HepG2 (cell line): ENCODE results near the gene TEKTIP1. TPM values are rescaled to one million over a fixed set of nuclear protein-coding genes. Genes with fewer than 3 reads are reported as not detected.

Source experiments
- ATAC-seq: fragments of 200-7000 bp; cut with Tn5 transposase; 3 replicates; pipeline ENCODE4 v1.9.1; 2020; ENCODE audit warnings: mild to moderate bottlenecking, moderate library complexity
- BruUV-seq: library from RNA; stranded (reverse); fragments of 400-500 nt; replicated peaks from 2 replicates; lab custom pipeline; 2021; lab: Mats Ljungman, UMichigan
- CTCF ChIA-PET: fragments of 300-600 bp; formaldehyde crosslinking; extraction: SDS; loops from one replicate; lab custom pipeline; 2021; ENCODE audit warnings: low total read pairs, inconsistent platforms, low intra/inter-chr PET ratio; lab: Yijun Ruan, JAX
- POLR2A ChIA-PET: fragments of 350-600 bp; sonication (Branson Sonifier 250); formaldehyde crosslinking; loops from one replicate; lab custom pipeline; 2020; ENCODE audit warnings: antibody characterized with exemption, inconsistent platforms; lab: Yijun Ruan, JAX
- DNase-seq: peaks from one replicate; pipeline ENCODE4 v3.0.0-alpha.2; 2015; ENCODE audit warnings: low spot score
- FAIRE-seq: peaks from 3 replicates; lab custom pipeline; 2011; peaks lifted over from hg19 to GRCh38; lab: Jason Lieb, UNC
- H2AFZ ChIP-seq: one replicate; pipeline ENCODE4 v1.6.1; 2011; ENCODE audit warnings: low read length, inconsistent platforms
- H3K27ac ChIP-seq: fragments of 300-600 bp; 3 replicates; pipeline ENCODE4 v1.8.0; 2011; ENCODE audit warnings: mixed run types, mild to moderate bottlenecking, mixed read lengths, low read length, inconsistent platforms; ENCODE audit not compliant: insufficient read depth; ENCODE audit errors: extremely low read length
- H3K27me3 ChIP-seq, 2 experiments: fragments of 200-600 bp in 1 of 2; 2 replicates in 1 of 2; 3 replicates in 1 of 2; pipeline versions ENCODE4 v1.6.0 to v1.8.0; 2011; ENCODE audit warnings: low read length in 2 of 2, mild to moderate bottlenecking in 2 of 2, moderate library complexity in 2 of 2, inconsistent platforms in 1 of 2; ENCODE audit not compliant: insufficient read depth in 2 of 2, control insufficient read depth in 1 of 2
- H3K36me3 ChIP-seq, 2 experiments: fragments of 200-600 bp in 1 of 2; replicated peaks in 1 of 2; 2 replicates in 1 of 2; 3 replicates in 1 of 2; pipeline versions ENCODE4 v1.5.1 to v1.8.0; 2011; ENCODE audit warnings: low read length in 2 of 2, inconsistent platforms in 1 of 2; ENCODE audit not compliant: insufficient read depth in 2 of 2, control insufficient read depth in 1 of 2
- H3K4me1 ChIP-seq: 2 replicates; pipeline ENCODE4 v1.5.1; 2012; ENCODE audit warnings: low read length, inconsistent platforms; ENCODE audit not compliant: insufficient read depth
- H3K4me2 ChIP-seq: 2 replicates; pipeline ENCODE4 v1.6.0; 2011; ENCODE audit warnings: low read depth, low read length, inconsistent platforms
- H3K4me3 ChIP-seq, 3 experiments: fragments of 200-600 bp in 1 of 3; sonication (generic), shearing (Covaris generic) in 1 of 3; replicated peaks in 1 of 3; 2 replicates each; pipeline ENCODE4 v1.5.1; 2011 to 2016; ENCODE audit warnings: low read length in 3 of 3, inconsistent platforms in 2 of 3, low read depth in 2 of 3, mild to moderate bottlenecking in 2 of 3, control low read depth in 1 of 3, mixed read lengths in 1 of 3; ENCODE audit not compliant: insufficient read depth in 1 of 3
- H3K79me2 ChIP-seq: one replicate; pipeline ENCODE4 v1.6.1; 2011; ENCODE audit warnings: low read length, inconsistent platforms; ENCODE audit not compliant: insufficient read depth
- H3K9ac ChIP-seq: 2 replicates; pipeline ENCODE4 v1.6.0; 2011; ENCODE audit warnings: mild to moderate bottlenecking, low read depth, low read length, inconsistent platforms; ENCODE audit not compliant: insufficient read depth
- H3K9me3 ChIP-seq: 2 replicates; pipeline ENCODE4 v1.5.1; 2012; ENCODE audit warnings: mild to moderate bottlenecking, low read length
- H4K20me1 ChIP-seq: 2 replicates; pipeline ENCODE4 v1.6.0; 2011; ENCODE audit warnings: inconsistent platforms, mild to moderate bottlenecking, low read length, moderate library complexity; ENCODE audit not compliant: insufficient read depth
- ARID4A ChIP-seq: sonication (generic); formaldehyde crosslinking; IDR thresholded peaks from 2 replicates; pipeline ENCODE4 v1.5.0; 2020; ENCODE audit warnings: mild to moderate bottlenecking, missing genetic modification reagents, borderline replicate concordance
- HDAC1 ChIP-seq: sonication (generic); formaldehyde crosslinking; IDR thresholded peaks from 2 replicates; pipeline ENCODE4 v1.5.1; 2020; ENCODE audit warnings: mild to moderate bottlenecking, missing genetic modification reagents
- THYN1 ChIP-seq: sonication (generic); formaldehyde crosslinking; IDR thresholded peaks from 2 replicates; pipeline ENCODE4 v1.8.1; 2023; ENCODE audit warnings: low read depth, mild to moderate bottlenecking, moderate library complexity, missing genetic modification reagents, borderline replicate concordance
- ZNF766 ChIP-seq: sonication (generic); formaldehyde crosslinking; IDR thresholded peaks from 2 replicates; pipeline ENCODE4 v1.5.0; 2020; ENCODE audit warnings: missing genetic modification reagents, borderline replicate concordance
- WGBS: methylation state at CpG from one replicate; pipeline ENCODE4 v1.1.6; 2017; ENCODE audit warnings: low lambda C conversion rate; 5-methylcytosine and 5-hydroxymethylcytosine counted together
- in situ Hi-C: cut with HindIII; loops from 2 replicates; pipeline ENCODE4 v1.10.0; 2017; ENCODE audit warnings: low pct_unique_long_range_greater_than_20kb; ENCODE audit not compliant: extremely low pct_ligation_motif_present
- intact Hi-C: fragments of 100-400 bp; cut with micrococcal nuclease; formaldehyde crosslinking; loops from one replicate; pipeline ENCODE4 v1.10.0; 2022; ENCODE audit not compliant: unreplicated experiment
- polyA plus RNA-seq, 8 experiments: library from polyadenylated mRNA; depleted of rRNA in 3 of 8; stranded (reverse) in 7 of 8; unstranded in 1 of 8; fragments of >200 nt; fragmentation: Illumina TruSeq in 4 of 8; extraction: Trizol in 4 of 8; gene quantifications; 2 replicates each; pipeline versions ENCODE4 v1.2.1 to v1.2.3, GENCODE V29; 2011 to 2016; ENCODE audit warnings: low read depth in 4 of 8, missing spikeins in 1 of 8, mixed read lengths in 1 of 8; ENCODE audit not compliant: insufficient read depth in 1 of 8
- total RNA-seq, 5 experiments: library from RNA; depleted of rRNA; stranded (reverse); fragments of >200 nt; fragmentation: Illumina TruSeq; extraction: Trizol; gene quantifications; 2 replicates each; pipeline ENCODE4 v1.2.3, GENCODE V29; 2016; ENCODE audit warnings: low read depth in 1 of 5
- TF ChIP-seq, protein P1 (sequence below): sonication (generic); formaldehyde crosslinking; IDR thresholded peaks from 2 replicates; pipeline ENCODE4 v1.9.0; 2022; ENCODE audit warnings: missing genetic modification reagents, mild to moderate bottlenecking, borderline replicate concordance

Gene TEKTIP1
- total and polyA plus RNA-seq, 2 of the 13 experiments (the other 11 are each of a cell fraction or from before 2014, with no cell fraction given) = not detected

DNA sequence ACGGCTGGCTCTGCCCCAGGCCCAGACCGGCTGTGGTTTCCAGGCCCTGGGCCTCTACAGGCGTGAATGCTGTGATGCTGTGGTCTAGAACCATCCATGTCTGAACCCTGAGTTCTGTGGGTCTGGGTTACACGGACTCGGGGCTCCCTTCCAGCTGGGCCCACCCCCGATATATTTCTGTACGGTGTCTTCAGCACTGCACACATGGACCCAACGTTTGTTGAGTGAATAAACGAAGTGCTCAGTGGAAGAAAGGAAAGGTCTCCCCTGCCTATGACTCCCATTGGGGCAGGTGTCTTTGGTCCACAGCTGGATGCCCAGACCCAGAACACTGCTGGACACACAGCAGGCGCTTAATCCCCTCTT is 6.7 kb downstream of the TEKTIP1 start:
- POLR2A ChIA-PET = interaction anchor here (0.9 kb wide), 1 partner anchor 14 kb away, joined by 3 read pairs; no protein-coding TSS in a partner anchor
- DNase-seq (no peak), FAIRE-seq (no peak), ATAC-seq (no peak)
- Histone ChIP-seq H3K79me2 (no peaks in the 10 kb centered on the region), H3K27me3 (no peaks in the 10 kb centered on the region), H3K9ac (no peak overlapping the region), H3K36me3 (peaks cover 3 to 10% of the 10 kb centered on the region in 2 experiments; a peak in 3 of 5 replicates), H3K9me3 (no peaks in the 10 kb centered on the region), H3K27ac (no peak overlapping the region), H3K4me1 (no peaks in the 10 kb centered on the region), H3K4me3 (no peak overlapping the region), H2AFZ (no peak overlapping the region), H4K20me1 (no peaks in the 10 kb centered on the region), H3K4me2 (no peak overlapping the region)
- WGBS = 100% methylated on average over 9 of the region's 10 CpGs
- CTCF ChIA-PET = interaction anchor here (1.2 to 2.3 kb wide), 2 partner anchors 30 to 41 kb away, joined by 5 to 14 read pairs; no protein-coding TSS in a partner anchor
- BruUV-seq = no TSS peak
- intact Hi-C loops (loop anchor here (1.0 kb wide), 1 partner anchor 30 kb away; no protein-coding TSS in a partner anchor), in situ Hi-C loops (no loop called here)
- TF ChIP-seq ARID4A (CRISPR knock-in tag) (0 out of 2 replicates have a peak, but pooled peaks have one; percentile 17), ZNF766 (CRISPR knock-in tag) (no peak), THYN1 (CRISPR knock-in tag) (no peak), HDAC1 (CRISPR knock-in tag) (0 out of 2 replicates have a peak, but pooled peaks have one; percentile 21)
- TF ChIP-seq, protein P1, sequence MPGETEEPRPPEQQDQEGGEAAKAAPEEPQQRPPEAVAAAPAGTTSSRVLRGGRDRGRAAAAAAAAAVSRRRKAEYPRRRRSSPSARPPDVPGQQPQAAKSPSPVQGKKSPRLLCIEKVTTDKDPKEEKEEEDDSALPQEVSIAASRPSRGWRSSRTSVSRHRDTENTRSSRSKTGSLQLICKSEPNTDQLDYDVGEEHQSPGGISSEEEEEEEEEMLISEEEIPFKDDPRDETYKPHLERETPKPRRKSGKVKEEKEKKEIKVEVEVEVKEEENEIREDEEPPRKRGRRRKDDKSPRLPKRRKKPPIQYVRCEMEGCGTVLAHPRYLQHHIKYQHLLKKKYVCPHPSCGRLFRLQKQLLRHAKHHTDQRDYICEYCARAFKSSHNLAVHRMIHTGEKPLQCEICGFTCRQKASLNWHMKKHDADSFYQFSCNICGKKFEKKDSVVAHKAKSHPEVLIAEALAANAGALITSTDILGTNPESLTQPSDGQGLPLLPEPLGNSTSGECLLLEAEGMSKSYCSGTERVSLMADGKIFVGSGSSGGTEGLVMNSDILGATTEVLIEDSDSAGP (CRISPR knock-in tag) = 0 out of 2 replicates have a peak, but pooled peaks have one; percentile 20
